Measurements from ENCODE around the gene CD82.
"Not testable (repeated sequence)": the region's sequence is repeated elsewhere in the genome, so short reads cannot be mapped to it uniquely, and the experiment has no call there.

CD82 gene

DNA sequence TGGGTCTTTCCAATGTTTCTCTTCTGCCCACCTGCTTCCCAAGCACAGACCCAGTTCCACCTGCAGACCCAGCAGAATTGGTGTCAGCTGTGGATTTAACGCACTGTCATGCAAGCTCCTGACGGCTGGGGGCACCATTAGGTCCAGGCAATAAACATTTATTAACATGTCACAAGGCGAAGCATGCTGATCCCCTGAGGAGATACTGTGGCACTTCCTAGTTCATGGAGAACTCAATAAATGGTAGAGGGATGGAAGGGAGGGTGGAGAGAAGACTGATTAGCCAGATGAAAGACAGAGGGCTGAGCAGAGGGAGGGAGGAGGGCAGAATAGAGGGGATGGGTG lies 93.0 kb downstream of the CD82 start:
- no peak for DNase-seq (ENCODE audit: low read depth in 2 of 2, low spot score in 1 of 2)

DNA sequence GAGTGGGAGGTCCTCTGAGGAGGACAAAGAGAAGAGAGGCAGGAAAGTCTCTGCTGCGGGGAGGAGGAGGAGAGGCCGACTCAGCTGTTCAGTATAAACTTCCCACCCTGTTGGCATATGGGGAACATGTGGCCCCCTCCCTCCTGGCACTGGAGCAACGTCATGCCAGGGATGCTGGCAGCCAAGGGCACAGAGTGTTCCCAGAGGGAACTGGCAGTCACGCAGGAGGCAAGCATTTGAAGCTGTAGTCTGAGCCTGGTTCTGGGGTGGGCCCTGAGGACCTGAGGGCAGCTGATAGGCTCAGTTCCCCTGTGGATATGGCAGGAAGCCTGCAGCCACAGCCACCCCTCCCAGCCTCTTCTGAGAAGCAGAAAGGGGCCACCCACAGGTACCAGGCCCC lies 94.2 kb downstream of the CD82 start:
- no peak for DNase-seq (ENCODE audit: low read depth in 2 of 2, low spot score in 1 of 2)

DNA sequence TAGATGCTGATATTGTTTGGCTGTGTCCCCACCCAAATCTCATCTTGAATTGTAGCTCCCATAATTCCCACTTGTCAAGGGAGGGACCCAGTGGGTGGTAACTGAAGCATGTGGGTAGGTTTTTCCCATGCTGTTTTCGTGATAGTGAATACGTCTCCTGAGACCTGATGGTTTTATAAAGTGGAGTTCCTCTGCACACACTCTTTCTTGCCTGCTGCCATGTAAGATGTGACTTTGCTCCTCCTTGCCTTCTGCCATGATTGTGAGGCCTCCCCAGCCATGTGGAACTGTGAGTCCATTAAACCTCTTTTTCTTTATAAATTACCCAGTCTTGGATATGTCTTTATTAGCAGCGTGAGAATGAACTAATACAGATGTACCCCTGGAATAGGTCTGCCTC lies 95.1 kb downstream of the CD82 start:
- not testable (repeated sequence) for DNase-seq (ENCODE audit: low read depth in 2 of 2, low spot score in 1 of 2)

DNA sequence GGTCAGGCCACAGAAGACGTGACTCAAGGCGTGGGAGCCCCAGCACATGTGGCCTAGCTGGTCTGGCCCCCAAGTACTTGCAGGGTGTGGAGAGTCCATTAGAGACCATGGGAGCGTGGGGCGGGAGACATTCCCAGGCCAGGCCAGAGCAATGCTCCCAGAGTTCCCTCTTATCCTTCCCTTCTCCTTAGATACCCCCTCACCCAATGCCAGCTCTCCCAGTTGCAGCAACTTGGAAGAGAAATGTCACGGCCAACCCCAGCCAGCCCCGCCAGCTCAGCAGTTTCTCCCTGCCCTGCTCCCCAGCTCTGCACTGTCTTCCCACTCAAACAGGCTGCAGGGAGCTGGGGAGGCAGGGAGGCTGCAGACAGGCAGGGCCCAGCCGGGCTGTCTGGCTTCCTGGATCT lies 95.9 kb downstream of the CD82 start:
- DNase-seq (ENCODE audit: low read depth in 2 of 2, low spot score in 1 of 2), result no peak

Measured in stimulated activated CD8-positive, alpha-beta memory T cell treated with anti-CD3 and anti-CD28 coated beads, Interleukin-4, amount 100 ng/mL, for 4 hours (primary cell).